Tibial artery (tissue), 4 donors: ENCODE measurements around the gene SLAMF9.
A peak's percentile ranks its signal among the peaks of the same experiment; 100 is the strongest.

Experiments
- DNase-seq, 2 donors: peaks; one replicate each; pipeline ENCODE4 v3.0.0-alpha.2; 2019
- H3K27ac ChIP-seq, 2 donors: fragments of 200-600 bp; sonication (generic) in 1 of 2; 1 replicate in 1 of 2; 2 replicates in 1 of 2; pipeline ENCODE4 v1.5.1; 2018 to 2019; ENCODE audit warnings: mild to moderate bottlenecking in 1 of 2
- H3K27me3 ChIP-seq, 2 donors: fragments of 200-600 bp; sonication (generic) in 1 of 2; one replicate each; pipeline versions ENCODE4 v1.5.1 to v1.6.0; 2016 to 2019
- H3K36me3 ChIP-seq, 3 donors: fragments of 200-600 bp; sonication (generic) in 2 of 3; one replicate each; pipeline ENCODE4 v1.5.1; 2016 to 2019; ENCODE audit warnings: mild to moderate bottlenecking in 2 of 3
- H3K4me1 ChIP-seq, 4 donors: fragments of 200-600 bp; sonication (generic) in 2 of 4; 1 replicate in 3 of 4; 2 replicates in 1 of 4; pipeline ENCODE4 v1.5.1; 2016 to 2019
- H3K4me3 ChIP-seq, 2 donors: fragments of 200-600 bp; sonication (generic) in 1 of 2; 1 replicate in 1 of 2; 2 replicates in 1 of 2; pipeline ENCODE4 v1.5.1; 2018 to 2019; ENCODE audit warnings: mild to moderate bottlenecking in 2 of 2
- H3K9me3 ChIP-seq, 3 donors: fragments of 200-600 bp; sonication (generic) in 1 of 3; one replicate each; pipeline ENCODE4 v1.5.1; 2016 to 2019
- CTCF ChIP-seq, 2 experiments: fragments of 200-600 bp in 1 of 2; fragments of 450-650 bp in 1 of 2; IDR thresholded peaks; one replicate each; pipeline ENCODE4 v1.5.1; 2017 to 2019; ENCODE audit warnings: antibody characterized with exemption in 2 of 2, mild to moderate bottlenecking in 1 of 2, moderate library complexity in 1 of 2
- intact Hi-C: fragments of 100-400 bp; cut with DNase I; formaldehyde crosslinking; loops from one replicate; pipeline ENCODE4 v1.15.0; 2023; ENCODE audit warnings: low total_unique reads

Gene SLAMF9

GRCh38 chr1:159924025-159924790, 29.8 kb downstream of the SLAMF9 start:
- Histone ChIP-seq H3K27me3 (no peaks in the 10 kb centered on the region), H3K9me3 (no peaks in the 10 kb centered on the region), H3K4me3 (peak overlapping the region; percentile 86 to 99), H3K27ac (peak overlapping the region; percentile 94 to 97), H3K4me1 (peaks cover 0 to 42% (median 32%) of the 10 kb centered on the region in 4 donors), H3K36me3 (peaks cover 11 to 16% (median 16%) of the 10 kb centered on the region in 3 donors)
- DNase-seq: peak; percentile 92 to 96
- peak in 1 of 2 experiments; percentile 20 for TF ChIP-seq CTCF (IDR thresholded peaks at IDR 0.05)
- intact Hi-C loops: loop anchor here (5.0 to 10.0 kb wide), 2 partner anchors 69 to 158 kb away; partner anchors contain the start of gene KCNJ9

- no peak for TF ChIP-seq CTCF (IDR thresholded peaks at IDR 0.05)
- no peaks in the 10 kb centered on the region for H3K9me3 ChIP-seq
- H3K4me3 ChIP-seq: peak overlapping the region; percentile 86 to 99
- H3K27ac ChIP-seq: peak overlapping the region; percentile 94 to 97
- peak; percentile 92 to 94 for DNase-seq
- intact Hi-C loops: loop anchor here (5.0 to 10.0 kb wide), 2 partner anchors 69 to 159 kb away; partner anchors contain the start of gene KCNJ9
- H3K27me3 ChIP-seq: no peaks in the 10 kb centered on the region
- H3K36me3 ChIP-seq: peaks cover 19 to 24% (median 24%) of the 10 kb centered on the region in 3 donors
- H3K4me1 ChIP-seq: peaks cover 0 to 44% (median 32%) of the 10 kb centered on the region in 4 donors
Observed at GRCh38 chr1:159923203-159924024, 30.6 kb downstream of the SLAMF9 start.

- TF ChIP-seq CTCF (IDR thresholded peaks at IDR 0.05): no peak
- Histone ChIP-seq H3K27me3 (no peaks in the 10 kb centered on the region), H3K9me3 (no peaks in the 10 kb centered on the region), H3K27ac (peak overlapping the region; percentile 94 to 97), H3K36me3 (peaks cover 23 to 31% (median 31%) of the 10 kb centered on the region in 3 donors), H3K4me1 (peaks cover 0 to 52% (median 35%) of the 10 kb centered on the region in 4 donors), H3K4me3 (peak overlapping the region; percentile 86 to 99)
- peak; percentile 54 to 81 for DNase-seq
- intact Hi-C loops: loop anchor here (5.0 to 10.0 kb wide), 2 partner anchors 68 to 160 kb away; partner anchors contain the start of gene KCNJ9
Observed at GRCh38 chr1:159922511-159923202, 31.4 kb downstream of the SLAMF9 start.

GRCh38 chr1:159921700-159922504, 32.1 kb downstream of the SLAMF9 start:
- TF ChIP-seq CTCF (IDR thresholded peaks at IDR 0.05): no peak
- Histone ChIP-seq H3K4me1 (peaks cover 0 to 58% (median 39%) of the 10 kb centered on the region in 4 donors), H3K27ac (peak overlapping the region; percentile 94 to 97), H3K9me3 (no peaks in the 10 kb centered on the region), H3K27me3 (no peaks in the 10 kb centered on the region), H3K4me3 (peak overlapping the region; percentile 86 to 99), H3K36me3 (peaks cover 23 to 35% (median 33%) of the 10 kb centered on the region in 3 donors)
- intact Hi-C loops: loop anchor here (5.0 to 10.0 kb wide), 2 partner anchors 67 to 160 kb away; partner anchors contain the start of gene KCNJ9
- no peak for DNase-seq
